ENCODE results near the gene METTL8. TPM values are rescaled to one million over a fixed set of nuclear protein-coding genes. Genes with fewer than 3 reads are reported as not detected.
"Not testable (repeated sequence)": the region's sequence is repeated elsewhere in the genome, so short reads cannot be mapped to it uniquely, and the experiment has no call there.

The METTL8 gene
- total RNA-seq, 1 experiment from 2014 or later = 6.9 TPM

- no peak for DNase-seq (ENCODE audit: low spot score)
Observed at GRCh38 chr2:171315781-171316180, 118.0 kb downstream of the METTL8 start.

- not testable (repeated sequence) for DNase-seq (ENCODE audit: low spot score)
Observed at GRCh38 chr2:171312182-171312581, 121.6 kb downstream of the METTL8 start.

- not testable (repeated sequence) for DNase-seq (ENCODE audit: low spot score)
Observed at GRCh38 chr2:171311589-171311988, 122.2 kb downstream of the METTL8 start.

GRCh38 chr2:171310889-171311288, 122.9 kb downstream of the METTL8 start:
- no peak for DNase-seq (ENCODE audit: low spot score)

GRCh38 chr2:171309455-171310286, 124.1 kb downstream of the METTL8 start:
- no peak for DNase-seq (ENCODE audit: low spot score)

GRCh38 chr2:171308280-171309054, 125.3 kb downstream of the METTL8 start:
- no peak for DNase-seq (ENCODE audit: low spot score)

GRCh38 chr2:171307560-171307959, 126.2 kb downstream of the METTL8 start:
- no peak for DNase-seq (ENCODE audit: low spot score)

GRCh38 chr2:171297956-171298355, 135.8 kb downstream of the METTL8 start:
- no peak for DNase-seq (ENCODE audit: low spot score)

- no peak for DNase-seq (ENCODE audit: low spot score)
Observed at GRCh38 chr2:171294608-171295007, 139.2 kb downstream of the METTL8 start.

DNA sequence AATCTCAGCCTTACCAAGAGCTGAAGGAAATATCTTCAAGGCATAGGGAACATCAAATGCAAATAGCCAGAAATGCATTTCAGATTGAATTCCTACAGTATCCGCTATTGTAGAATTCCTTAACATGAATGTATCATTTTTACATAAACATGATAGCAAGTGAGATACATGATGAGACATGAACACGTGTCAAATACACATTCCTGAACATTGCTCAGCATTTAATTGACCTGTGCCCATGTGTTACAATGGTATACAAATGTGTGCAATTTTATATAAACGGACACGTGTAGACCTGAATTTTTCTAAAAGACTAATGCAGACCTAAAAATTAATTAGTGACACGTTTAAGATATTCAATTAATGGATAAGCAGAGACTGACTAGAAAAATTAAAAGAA, 140.1 kb downstream of the METTL8 start:
- DNase-seq (ENCODE audit: low spot score) = no peak

- no peak for DNase-seq (ENCODE audit: low spot score)
Observed at GRCh38 chr2:171289991-171290390, 143.8 kb downstream of the METTL8 start.

DNA sequence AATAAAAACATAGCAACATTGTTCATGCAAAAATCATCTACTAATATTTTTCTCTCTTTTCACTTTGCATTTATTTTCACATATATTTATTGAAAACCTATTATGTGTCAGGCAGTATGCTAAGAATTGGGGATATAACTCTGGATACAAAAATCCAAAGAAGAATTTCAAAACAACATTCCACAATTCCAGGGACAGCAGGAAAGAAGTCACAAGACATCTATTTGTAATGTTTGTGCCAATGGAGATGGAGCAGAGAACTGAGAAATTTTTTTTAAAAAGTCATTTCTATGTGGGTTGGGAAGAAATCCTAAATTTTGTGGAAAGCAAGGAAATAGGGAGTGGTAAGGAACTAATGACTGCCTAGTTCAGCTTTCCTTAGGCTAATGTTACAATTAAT, 144.5 kb downstream of the METTL8 start:
- DNase-seq (ENCODE audit: low spot score) = no peak

DNA sequence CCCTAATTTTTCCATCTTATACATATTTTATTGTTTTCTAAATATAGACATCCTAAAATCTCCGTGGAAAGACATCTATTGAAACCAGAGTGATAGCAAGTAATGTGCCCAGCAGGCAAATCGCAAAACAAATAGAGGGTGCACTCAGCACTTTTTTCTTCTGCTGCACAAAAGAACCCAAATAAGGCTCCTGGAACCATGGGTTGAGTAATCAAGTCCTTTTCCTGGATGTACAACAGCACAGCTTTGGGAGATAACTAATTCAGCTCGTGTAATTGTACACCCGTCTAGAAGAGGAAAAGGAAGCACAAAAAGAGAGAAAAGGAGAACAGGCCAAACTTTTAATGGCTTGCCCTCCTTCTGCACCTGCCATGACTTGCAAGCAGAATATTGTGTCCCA, 146.2 kb downstream of the METTL8 start:
- no peak for DNase-seq (ENCODE audit: low spot score)

DNA sequence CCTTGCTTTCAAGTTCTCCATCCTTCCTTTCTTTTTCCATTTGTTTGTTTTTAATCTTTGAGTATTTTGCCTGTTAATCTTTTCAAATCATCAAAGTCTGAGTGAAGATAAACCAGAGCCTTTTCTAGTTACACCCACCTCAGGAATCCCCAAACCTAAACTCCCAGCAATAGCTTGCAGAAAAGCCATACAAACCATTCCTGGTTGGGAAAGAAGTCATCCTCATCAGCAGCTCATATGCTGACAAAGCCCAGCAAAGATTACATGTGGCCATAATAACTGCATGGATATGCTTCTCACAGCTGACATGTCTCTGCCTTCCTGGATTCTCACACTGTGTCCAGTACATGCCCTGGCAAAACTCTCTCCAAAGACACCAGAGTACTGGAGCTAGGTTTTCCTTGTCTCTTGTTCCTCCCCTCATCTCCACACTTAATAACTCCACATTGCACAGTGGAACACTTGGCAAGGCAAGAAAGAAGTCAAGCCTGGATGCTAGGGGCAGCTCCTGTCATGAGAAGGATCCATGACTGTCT, 146.7 kb downstream of the METTL8 start:
- DNase-seq (ENCODE audit: low spot score) = no peak

- no peak for DNase-seq (ENCODE audit: low spot score)
Observed at GRCh38 chr2:171281110-171281509, 152.7 kb downstream of the METTL8 start.

DNA sequence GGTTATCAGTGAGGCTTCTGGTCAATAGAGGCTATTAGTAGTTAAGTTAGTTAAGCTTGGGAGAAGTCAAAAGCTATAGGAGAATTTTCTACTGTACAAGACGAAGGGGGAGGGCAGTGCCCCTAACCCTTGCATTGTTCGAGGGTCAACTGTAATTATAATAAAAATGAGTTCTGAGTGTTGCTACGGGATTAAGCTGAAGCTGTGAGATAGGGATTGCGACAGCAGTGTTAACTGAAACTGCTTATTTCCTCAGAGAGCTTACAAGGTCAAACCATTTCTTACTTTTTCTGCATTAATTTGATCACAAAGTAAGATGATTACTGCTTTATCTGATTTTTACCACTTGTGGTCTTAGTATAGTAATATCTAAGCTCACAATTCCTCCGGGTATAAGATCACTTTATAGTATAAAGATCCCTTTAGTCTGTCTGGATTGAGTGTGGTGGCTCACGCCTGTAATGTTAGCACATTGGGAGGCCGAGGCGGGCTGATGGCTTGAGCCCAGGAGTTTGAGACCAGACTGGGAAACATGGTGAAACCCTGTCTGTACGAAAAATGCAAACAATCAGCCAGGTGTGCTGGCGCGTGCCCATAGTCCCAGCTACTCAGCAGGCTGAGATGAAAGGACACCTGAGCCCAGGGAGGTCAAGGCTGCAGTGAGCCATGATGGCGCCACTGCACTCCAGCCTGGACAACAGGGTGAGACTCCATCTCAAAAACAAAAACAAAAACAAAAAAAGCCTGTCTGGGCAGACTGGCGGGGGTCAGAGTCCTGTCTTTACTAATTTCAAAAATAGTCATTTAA, 153.6 kb downstream of the METTL8 start:
- DNase-seq (ENCODE audit: low spot score) = no peak

- no peak for DNase-seq (ENCODE audit: low spot score)
Observed at GRCh38 chr2:171274757-171275156, 159.0 kb downstream of the METTL8 start.

DNA sequence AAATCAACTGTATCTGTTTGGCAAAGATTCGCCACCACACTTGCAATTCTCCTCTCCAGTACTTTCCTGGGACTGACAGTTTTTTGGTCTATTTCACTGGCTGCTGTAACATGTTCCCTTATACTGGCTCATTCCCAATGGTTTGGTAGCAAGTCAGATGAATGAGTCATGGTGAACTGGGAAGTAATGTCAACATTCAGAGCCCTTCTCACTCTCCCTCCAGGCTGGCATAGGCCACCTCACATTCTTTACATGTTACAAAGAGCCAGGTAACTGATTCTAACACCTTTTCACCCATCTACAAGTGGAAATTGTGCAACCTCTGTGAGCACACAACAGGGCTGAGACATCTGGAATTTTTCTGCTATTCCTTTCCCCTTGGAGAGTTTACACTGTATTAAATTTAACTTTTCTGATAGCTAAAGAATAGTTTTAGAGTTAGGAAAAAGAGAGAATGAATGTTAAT, 161.8 kb downstream of the METTL8 start:
- DNase-seq (ENCODE audit: low spot score) = peak; percentile 76

DNA sequence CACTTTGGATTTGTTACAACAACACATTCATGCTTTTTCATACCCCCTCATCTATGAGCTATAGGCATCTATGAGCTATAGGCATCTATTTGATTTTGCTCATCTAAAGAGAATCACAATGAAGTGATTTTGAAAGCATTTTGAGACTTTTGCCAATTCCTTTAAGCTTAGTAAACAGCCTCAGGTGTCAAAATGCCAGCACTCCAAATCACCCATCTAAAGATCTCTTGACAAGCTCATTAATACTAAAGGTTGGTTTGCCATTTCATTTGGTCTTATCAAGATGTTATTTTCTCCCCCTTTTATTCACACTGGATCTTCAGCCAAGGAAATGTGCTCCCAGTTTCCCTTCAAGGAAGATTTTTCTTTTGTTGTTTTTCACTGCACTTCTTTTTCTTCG, 162.4 kb downstream of the METTL8 start:
- no peak for DNase-seq (ENCODE audit: low spot score)

GRCh38 chr2:171267855-171268629, 165.7 kb downstream of the METTL8 start:
- no peak for DNase-seq (ENCODE audit: low spot score)

All from HT-29 (cell line).